Right cardiac atrium (tissue), 5 donors: Measurements from ENCODE around the gene VASP. TPM values are rescaled to one million over a fixed set of nuclear protein-coding genes. Genes with fewer than 3 reads are reported as not detected.

ENCODE experiments used
- ATAC-seq, 2 donors: fragments of 200-7000 bp; cut with Tn5 transposase; one replicate each; pipeline versions ENCODE4 v1.8.0 to v1.9.1; 2020; ENCODE audit warnings: moderate library complexity in 2 of 2, mild to moderate bottlenecking in 1 of 2
- DNase-seq, 3 donors: peaks; one replicate each; pipeline ENCODE4 v3.0.0-alpha.2; 2020
- H3K27ac ChIP-seq: one replicate; pipeline ENCODE4 v1.5.1; 2013; ENCODE audit warnings: mild to moderate bottlenecking, low read length, control low read depth, moderate library complexity
- H3K27me3 ChIP-seq: one replicate; pipeline ENCODE4 v1.6.1; 2013; ENCODE audit not compliant: control insufficient read depth, insufficient read depth
- H3K4me1 ChIP-seq: one replicate; pipeline ENCODE4 v1.6.1; 2013; ENCODE audit warnings: low read length; ENCODE audit not compliant: control insufficient read depth, insufficient read depth
- H3K4me3 ChIP-seq: one replicate; pipeline ENCODE4 v1.5.1; 2013; ENCODE audit warnings: low read length, control low read depth
- H3K9me3 ChIP-seq: one replicate; pipeline ENCODE4 v1.6.1; 2013; ENCODE audit warnings: low read length; ENCODE audit not compliant: control insufficient read depth
- WGBS: extraction: QIAGEN DNeasy Blood & Tissue Kit; methylation state at CpG from one replicate; pipeline ENCODE4 v1.1.7; 2013; 5-methylcytosine and 5-hydroxymethylcytosine counted together
- intact Hi-C, 4 donors: fragments of 100-400 bp; cut with DNase I; formaldehyde crosslinking; loops; one replicate each; pipeline versions ENCODE4 v1.11.0 to v1.14.0; 2022 to 2023
- long read RNA-seq, 4 donors: library from polyadenylated mRNA; unstranded; transcript quantifications; one replicate each; pipeline ENCODE4 v2.0.0, GENCODE V29; 2020 to 2021
- polyA plus RNA-seq: library from polyadenylated mRNA; stranded (reverse); fragments of 200-250 nt; gene quantifications from one replicate; pipeline ENCODE4 v1.2.3, GENCODE V29; 2013
- total RNA-seq, 4 donors: library from RNA; stranded (reverse); fragmentation: NEBNext Ultra II Directional; extraction: Animal tissue kit (Norgen Biotek cat#: 25700); gene quantifications; one replicate each; pipeline ENCODE4 v1.2.1, GENCODE V29; 2021
- donor health status: healthy with polysubstance abuse.
- donor health status: DM: no; HTN: yes; CAD: no.
- donor health status: DM: no; HTN: no; CAD: no.
- donor health status: DM: no; HTN: yes; CAD: no; lungs with severe emphysema.
- donor health status: DM: yes; HTN: yes; CAD: no.

Gene VASP
- total RNA-seq: 10 to 100 TPM; 44.1 to 85.4 (median 47.4) TPM
- 42.2 TPM for polyA plus RNA-seq
- long read RNA-seq, donor 1, transcript VASP-201 (13 exons, 2,305 nt): major isoform, 29 of 74 reads
- long read RNA-seq, donor 1, partial matches to known transcripts: 29 of 74 reads
- long read RNA-seq, donor 1, other reads (novel, unspliced or antisense): 14 of 74 reads
- long read RNA-seq, donor 2, transcript VASP-201 (13 exons, 2,305 nt): major isoform, 15 of 29 reads
- long read RNA-seq, donor 2, partial matches to known transcripts: 12 of 29 reads
- long read RNA-seq, donor 2, other reads (novel, unspliced or antisense): 2 of 29 reads
- long read RNA-seq, donor 3, partial matches to known transcripts: 8 of 17 reads
- long read RNA-seq, donor 3, other reads (novel, unspliced or antisense): 6 of 17 reads
- long read RNA-seq, donor 4, partial matches to known transcripts: 10 of 16 reads
- long read RNA-seq, donor 4, other reads (novel, unspliced or antisense): 4 of 16 reads

DNA sequence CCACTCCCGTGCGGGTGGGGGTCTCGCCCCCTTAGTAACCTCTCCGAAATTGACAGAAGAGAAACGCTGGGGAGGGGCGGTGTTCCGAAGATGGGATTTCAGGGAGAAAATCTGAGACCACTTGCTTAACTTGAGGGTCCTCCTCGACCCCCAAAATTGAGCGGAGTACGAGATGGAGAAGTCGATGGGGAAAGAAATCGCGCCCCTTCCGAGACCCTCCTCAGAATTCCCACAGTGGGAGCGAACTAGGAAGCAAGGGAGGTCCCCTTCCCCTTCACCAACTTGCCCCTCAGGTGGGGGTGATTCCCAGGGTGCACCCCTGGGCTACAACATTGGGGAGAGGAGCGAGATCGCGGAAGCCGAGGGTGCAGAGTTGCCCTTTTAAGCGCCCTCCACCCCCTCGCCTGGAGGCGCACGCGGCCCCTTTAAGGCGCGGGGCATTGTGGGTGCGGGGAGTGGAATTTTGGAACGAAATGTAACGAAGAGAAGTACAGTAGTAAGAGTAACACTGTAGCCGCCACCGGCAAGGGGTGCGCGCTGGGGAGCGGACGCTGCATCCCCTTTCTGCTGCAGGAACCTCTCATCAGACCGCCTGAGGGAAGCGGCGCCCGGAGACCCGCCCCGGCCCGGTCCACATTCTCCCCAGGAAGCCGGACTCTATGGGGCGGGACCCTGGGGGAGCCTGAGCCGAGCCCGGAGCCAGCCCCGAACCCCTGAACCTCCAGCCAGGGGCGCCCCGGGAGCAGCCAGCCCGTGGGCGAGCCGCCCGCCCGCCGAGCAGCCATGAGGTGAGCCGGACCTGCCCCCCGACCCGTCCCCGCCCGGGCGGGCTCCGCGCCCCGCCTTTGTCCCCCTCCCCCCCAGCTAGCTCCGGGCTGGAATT is at the start of gene VASP:
Gene VASP (plus strand): TSS at position 491 of the 883 bp plus-strand sequence. CDS start 293 bp downstream, at position 784.
- ATAC-seq (peak; percentile 82 to 84), DNase-seq (peak; percentile 85 to 93 (median 92))
- H3K4me1 ChIP-seq: peaks cover 5% of the 10 kb centered on the region
- H3K9me3 ChIP-seq: no peaks in the 10 kb centered on the region
- H3K27me3 ChIP-seq: no peaks in the 10 kb centered on the region
- H3K4me3 ChIP-seq: peak within 1 kb of the TSS; percentile 98
- intact Hi-C loops: no loop called here
- under 1% methylated on average over 65 of the region's 65 CpGs for WGBS
- peak within 1 kb of the TSS; percentile 97 for H3K27ac ChIP-seq

DNA sequence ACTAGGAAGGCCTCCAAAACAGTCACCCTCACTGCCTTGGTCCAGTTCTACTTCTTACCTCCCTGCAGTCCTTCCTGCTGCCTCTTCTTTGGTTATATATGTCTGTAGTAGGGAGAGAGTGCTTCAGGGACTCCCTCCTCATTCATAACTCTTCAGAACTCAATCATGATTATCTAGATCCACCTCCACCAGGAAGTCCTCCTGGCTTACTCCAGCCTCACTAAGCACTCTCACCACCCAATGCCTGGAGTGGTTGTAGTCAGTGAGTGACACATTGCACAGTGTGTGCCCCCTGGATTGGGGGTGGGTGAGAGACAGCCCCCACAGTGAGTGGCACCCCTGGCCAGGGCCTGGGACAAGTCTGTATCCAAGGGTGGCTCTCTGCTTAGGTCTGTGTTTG is 49.5 kb upstream of the VASP start:
- intact Hi-C loops: no loop called here

DNA sequence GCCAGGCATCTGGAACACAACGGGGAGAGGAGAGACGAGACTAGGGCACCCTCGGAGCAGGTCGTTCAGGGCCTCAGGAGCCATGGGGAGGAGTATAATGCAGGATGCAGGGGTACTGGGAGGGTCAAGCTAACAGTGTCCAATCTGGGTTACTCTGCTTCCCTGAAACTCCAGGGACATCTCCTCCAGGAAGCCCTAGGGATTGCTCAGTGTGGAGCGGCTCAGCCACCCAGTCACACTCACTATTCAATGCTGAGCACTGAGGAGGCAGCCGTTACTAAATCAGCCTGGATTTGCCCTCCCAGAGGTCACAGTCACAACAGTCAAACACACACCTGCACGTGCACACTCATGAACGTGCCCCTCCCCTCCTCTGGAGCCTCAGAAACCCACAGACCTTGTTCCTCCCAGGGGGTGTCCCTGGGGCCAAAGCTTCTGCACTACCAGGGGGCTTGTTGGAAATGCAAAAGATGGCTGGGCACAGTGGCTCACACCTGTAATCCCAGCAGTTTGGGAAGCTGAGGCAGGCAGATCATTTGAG is 46.4 kb upstream of the VASP start:
- WGBS: 61% methylated on average over 8 of the region's 8 CpGs
- no peaks in the 10 kb centered on the region for H3K9me3 ChIP-seq
- H3K27ac ChIP-seq: no peak overlapping the region
- DNase-seq: no peak
- intact Hi-C loops: no loop called here
- H3K27me3 ChIP-seq: no peaks in the 10 kb centered on the region
- ATAC-seq: no peak
- H3K4me3 ChIP-seq: no peak overlapping the region
- H3K4me1 ChIP-seq: no peaks in the 10 kb centered on the region

More for the DNA sequence above, 49.5 kb upstream of the VASP start:
- Histone ChIP-seq H3K27ac (no peak overlapping the region), H3K9me3 (no peaks in the 10 kb centered on the region), H3K27me3 (no peaks in the 10 kb centered on the region), H3K4me1 (no peaks in the 10 kb centered on the region), H3K4me3 (no peak overlapping the region)
- ATAC-seq (no peak), DNase-seq (peak in 2 of 3 donors; percentile 11 to 20)

DNA sequence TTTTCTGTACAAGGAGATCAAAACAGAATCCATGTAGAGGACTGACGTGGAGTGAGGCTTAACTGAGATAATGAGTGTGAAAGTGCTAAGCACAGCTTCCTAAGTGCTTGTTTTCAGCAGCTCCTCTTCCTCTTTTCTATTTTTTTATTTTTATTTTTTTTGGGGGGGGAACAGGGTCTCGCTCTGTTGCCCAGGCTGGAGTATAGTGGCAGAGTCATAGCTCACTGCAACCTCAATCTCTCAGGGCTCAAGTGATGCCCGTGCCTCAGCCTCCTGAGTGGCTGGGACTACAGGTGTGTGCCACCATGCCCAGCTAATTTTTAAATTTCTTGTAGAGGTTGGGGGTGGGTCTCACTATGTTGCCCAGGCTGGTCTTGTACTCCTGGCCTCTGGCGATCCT is 45.1 kb upstream of the VASP start:
- no peaks in the 10 kb centered on the region for H3K9me3 ChIP-seq
- no peak overlapping the region for H3K27ac ChIP-seq
- no peaks in the 10 kb centered on the region for H3K27me3 ChIP-seq
- H3K4me3 ChIP-seq: no peak overlapping the region
- DNase-seq (no peak), ATAC-seq (no peak)
- intact Hi-C loops: no loop called here
- WGBS: 55% methylated on average over 4 of the region's 4 CpGs
- H3K4me1 ChIP-seq: no peaks in the 10 kb centered on the region

DNA sequence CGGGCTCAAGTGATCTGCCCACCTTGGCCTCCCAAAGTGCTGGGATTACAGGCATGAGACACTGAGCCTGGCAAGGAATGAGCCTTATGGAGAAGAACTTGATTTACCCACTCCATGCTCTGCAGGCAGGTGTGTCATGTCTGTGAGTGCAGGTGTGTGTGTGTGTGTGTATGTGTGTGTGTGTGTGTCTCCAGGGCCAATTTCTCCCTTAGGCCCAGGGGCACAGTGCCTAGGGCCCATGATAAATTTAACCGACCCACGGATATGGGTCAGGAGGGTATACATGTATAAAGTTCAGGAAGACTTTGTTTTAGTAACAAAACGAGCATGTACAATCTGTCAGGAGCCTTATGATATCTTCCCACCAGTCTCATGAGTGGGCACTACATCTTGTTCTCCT is 44.0 kb upstream of the VASP start:
- WGBS: 72% methylated on average over 4 of the region's 4 CpGs
- H3K9me3 ChIP-seq: no peaks in the 10 kb centered on the region
- no peak for DNase-seq
- H3K4me3 ChIP-seq: no peak overlapping the region
- H3K27ac ChIP-seq: no peak overlapping the region
- no peak for ATAC-seq
- no peaks in the 10 kb centered on the region for H3K27me3 ChIP-seq
- intact Hi-C loops: no loop called here
- H3K4me1 ChIP-seq: no peaks in the 10 kb centered on the region

DNA sequence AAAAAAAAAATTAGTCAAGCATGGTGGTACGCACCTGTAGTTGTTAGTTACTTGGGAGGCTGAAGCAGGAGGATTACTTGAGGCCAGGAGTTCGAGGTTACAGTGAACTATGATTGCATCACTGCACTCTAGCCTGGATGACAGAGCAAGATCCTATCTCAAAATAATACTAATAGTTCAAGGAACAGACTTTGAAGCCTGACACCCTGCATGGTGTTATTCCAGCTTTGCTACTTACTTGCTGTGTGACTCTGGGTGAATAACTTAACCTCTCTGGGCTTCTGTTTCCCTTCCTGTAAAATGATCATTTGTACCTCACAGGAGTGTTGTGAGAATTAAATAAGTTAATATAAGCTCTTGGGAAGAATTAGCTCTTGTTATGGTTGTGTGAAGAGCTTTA is 43.0 kb upstream of the VASP start:
- no peak for ATAC-seq
- H3K9me3 ChIP-seq: no peaks in the 10 kb centered on the region
- intact Hi-C loops: no loop called here
- no peak for DNase-seq
- no peak overlapping the region for H3K27ac ChIP-seq
- H3K27me3 ChIP-seq: no peaks in the 10 kb centered on the region
- WGBS: 85% methylated on average over 2 of the region's 2 CpGs
- no peaks in the 10 kb centered on the region for H3K4me1 ChIP-seq
- no peak overlapping the region for H3K4me3 ChIP-seq

DNA sequence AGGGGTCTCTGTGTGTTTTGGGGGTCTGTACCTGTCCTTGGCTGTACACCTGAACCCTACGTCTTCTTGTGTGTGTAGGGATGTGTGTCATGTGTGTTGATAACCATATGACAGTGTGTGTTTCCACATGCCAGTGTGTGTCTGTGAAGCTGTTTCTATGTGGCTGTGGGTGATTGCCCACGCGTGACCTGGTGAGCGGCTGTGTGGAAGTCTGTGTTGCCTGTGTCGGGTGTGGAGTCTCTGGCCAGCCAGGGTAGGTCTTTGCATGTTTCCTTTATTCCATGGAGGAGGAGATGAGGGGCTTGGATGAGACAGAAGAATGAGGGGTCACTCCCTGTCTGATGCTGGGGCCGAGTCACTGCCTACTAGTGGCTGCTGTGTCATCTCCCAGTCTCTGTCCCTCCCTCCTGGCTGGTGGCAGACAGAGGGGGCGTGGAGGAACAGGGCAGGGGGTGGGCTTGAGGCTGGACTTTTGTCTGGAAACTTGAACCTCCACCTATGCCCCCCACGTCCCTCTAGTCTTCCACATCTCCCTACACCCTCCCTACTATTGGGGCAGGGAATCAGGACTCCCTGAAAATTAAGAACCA is 42.3 kb upstream of the VASP start:
- ATAC-seq (no peak), DNase-seq (no peak)
- Histone ChIP-seq H3K27ac (no peak overlapping the region), H3K27me3 (no peaks in the 10 kb centered on the region), H3K4me1 (no peaks in the 10 kb centered on the region), H3K9me3 (no peaks in the 10 kb centered on the region), H3K4me3 (no peak overlapping the region)
- intact Hi-C loops: no loop called here
- 64% methylated on average over 8 of the region's 8 CpGs for WGBS

DNA sequence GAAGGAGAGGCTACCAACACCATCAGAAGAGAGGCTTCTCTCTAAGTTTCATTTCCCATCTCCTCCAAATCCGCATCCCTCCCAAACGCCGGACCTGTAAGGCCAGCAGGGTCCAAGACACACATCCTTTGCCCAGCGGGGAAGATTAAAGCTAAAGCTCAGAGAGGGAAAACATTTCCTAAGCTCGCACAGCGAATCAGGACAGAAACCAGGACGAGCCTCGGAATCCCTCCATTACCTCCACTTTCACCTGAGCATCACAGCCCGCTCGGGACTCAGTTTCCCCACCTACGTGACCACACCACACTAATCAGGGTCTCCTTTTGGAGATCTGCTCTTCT is 40.2 kb upstream of the VASP start:
- intact Hi-C loops: loop anchor here in 1 of 4 donors (2.0 kb wide), 1 partner anchor 16 kb away; no protein-coding TSS in a partner anchor
- no peaks in the 10 kb centered on the region for H3K9me3 ChIP-seq
- DNase-seq (no peak), ATAC-seq (no peak)
- 2% methylated on average over 11 of the region's 11 CpGs for WGBS
- no peaks in the 10 kb centered on the region for H3K4me1 ChIP-seq
- H3K27me3 ChIP-seq: no peaks in the 10 kb centered on the region
- peak overlapping the region; percentile 45 for H3K4me3 ChIP-seq
- peak overlapping the region; percentile 34 for H3K27ac ChIP-seq

DNA sequence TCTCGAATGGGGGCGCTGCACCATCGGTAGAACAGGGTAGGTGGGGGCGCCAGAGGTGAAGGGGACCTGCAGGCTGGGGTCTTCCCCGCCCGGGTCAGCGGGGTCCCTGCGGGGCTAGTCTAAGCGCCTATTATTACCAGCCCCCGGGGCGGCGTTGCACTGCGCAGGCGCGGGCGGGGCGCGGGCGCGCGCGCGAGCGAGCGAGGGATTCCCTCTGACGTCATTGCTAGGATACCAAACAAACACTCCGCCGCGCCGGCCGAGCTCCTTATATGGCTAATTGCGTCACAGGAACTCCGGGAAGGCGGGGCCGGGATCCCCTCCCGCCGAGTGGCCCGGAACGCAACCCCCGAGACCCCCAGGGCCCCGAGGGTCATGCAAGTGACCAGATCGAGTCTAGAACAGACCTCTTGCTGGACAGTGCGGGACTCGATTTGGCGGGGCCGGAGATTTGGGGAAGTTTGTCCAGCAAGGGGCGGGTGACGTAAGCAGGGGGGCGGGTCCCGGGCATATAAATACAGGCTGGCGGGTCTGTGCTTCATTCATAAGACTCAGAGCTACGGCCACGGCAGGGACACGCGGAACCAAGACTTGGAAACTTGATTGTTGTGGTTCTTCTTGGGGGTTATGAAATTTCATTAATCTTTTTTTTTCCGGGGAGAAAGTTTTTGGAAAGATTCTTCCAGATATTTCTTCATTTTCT is 39.7 kb upstream of the VASP start, which contains the start of gene FOSB:
Gene FOSB (plus strand): TSS at position 541 of the 703 bp plus-strand sequence. CDS start 591 bp downstream, outside the sequence.
- peak within 1 kb of the TSS; percentile 45 for H3K4me3 ChIP-seq
- intact Hi-C loops: loop anchor here in 1 of 4 donors (2.0 kb wide), 1 partner anchor 17 kb away; no protein-coding TSS in a partner anchor
- no peaks in the 10 kb centered on the region for H3K27me3 ChIP-seq
- no peaks in the 10 kb centered on the region for H3K4me1 ChIP-seq
- DNase-seq: peak; percentile 95 to 98 (median 97)
- H3K9me3 ChIP-seq: no peaks in the 10 kb centered on the region
- peak within 1 kb of the TSS; percentile 85 for H3K27ac ChIP-seq
- WGBS: under 1% methylated on average over 56 of the region's 56 CpGs
- peak; percentile 61 to 69 for ATAC-seq

DNA sequence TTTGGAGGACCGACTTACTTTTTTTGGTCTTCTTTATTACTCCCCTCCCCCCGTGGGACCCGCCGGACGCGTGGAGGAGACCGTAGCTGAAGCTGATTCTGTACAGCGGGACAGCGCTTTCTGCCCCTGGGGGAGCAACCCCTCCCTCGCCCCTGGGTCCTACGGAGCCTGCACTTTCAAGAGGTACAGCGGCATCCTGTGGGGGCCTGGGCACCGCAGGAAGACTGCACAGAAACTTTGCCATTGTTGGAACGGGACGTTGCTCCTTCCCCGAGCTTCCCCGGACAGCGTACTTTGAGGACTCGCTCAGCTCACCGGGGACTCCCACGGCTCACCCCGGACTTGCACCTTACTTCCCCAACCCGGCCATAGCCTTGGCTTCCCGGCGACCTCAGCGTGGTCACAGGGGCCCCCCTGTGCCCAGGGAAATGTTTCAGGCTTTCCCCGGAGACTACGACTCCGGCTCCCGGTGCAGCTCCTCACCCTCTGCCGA is 39.1 kb upstream of the VASP start:
- H3K27ac ChIP-seq: peak overlapping the region; percentile 49
- peak; percentile 46 to 73 (median 59) for DNase-seq
- ATAC-seq: peak in 1 of 2 donors; percentile 4
- intact Hi-C loops: no loop called here
- under 1% methylated on average over 31 of the region's 31 CpGs for WGBS
- no peaks in the 10 kb centered on the region for H3K27me3 ChIP-seq
- H3K4me1 ChIP-seq: no peaks in the 10 kb centered on the region
- peak overlapping the region; percentile 45 for H3K4me3 ChIP-seq
- H3K9me3 ChIP-seq: no peaks in the 10 kb centered on the region
